H9 (cell line): ENCODE data around the gene GPC3. TPM values are rescaled to one million over a fixed set of nuclear protein-coding genes. Genes with fewer than 3 reads are reported as not detected.

Source experiments
- DNase-seq: peaks from one replicate; pipeline ENCODE4 v3.0.0-alpha.2; 2017
- H2AFZ ChIP-seq: one replicate; pipeline ENCODE4 v1.6.1; 2013; ENCODE audit warnings: mild to moderate bottlenecking, low read length, control low read depth, moderate library complexity
- H2AK5ac ChIP-seq: 2 replicates; pipeline ENCODE4 v1.6.1; 2013; ENCODE audit warnings: low read length, control low read depth, mixed read lengths; ENCODE audit not compliant: insufficient read length
- H2BK120ac ChIP-seq: one replicate; pipeline ENCODE4 v1.6.1; 2013; ENCODE audit warnings: low read depth, mild to moderate bottlenecking, low read length, control low read depth, inconsistent platforms; ENCODE audit not compliant: poor library complexity, severe bottlenecking
- H2BK12ac ChIP-seq: 2 replicates; pipeline ENCODE4 v1.6.1; 2013; ENCODE audit warnings: low read length, control low read depth, mixed read lengths, low read depth; ENCODE audit not compliant: insufficient read length
- H2BK15ac ChIP-seq: 2 replicates; pipeline ENCODE4 v1.6.1; 2013; ENCODE audit warnings: low read depth, low read length, control low read depth
- H2BK20ac ChIP-seq: one replicate; pipeline ENCODE4 v1.6.1; 2013; ENCODE audit warnings: low read depth, mild to moderate bottlenecking, low read length, control low read depth, inconsistent platforms; ENCODE audit not compliant: poor library complexity, severe bottlenecking
- H2BK5ac ChIP-seq: 2 replicates; pipeline ENCODE4 v1.6.1; 2013; ENCODE audit warnings: low read length, control low read depth, mixed read lengths; ENCODE audit not compliant: insufficient read length
- H3K14ac ChIP-seq: 2 replicates; pipeline ENCODE4 v1.6.1; 2013; ENCODE audit warnings: low read length, control low read depth; ENCODE audit not compliant: insufficient read depth
- H3K18ac ChIP-seq: 2 replicates; pipeline ENCODE4 v1.6.1; 2013; ENCODE audit warnings: low read depth, mild to moderate bottlenecking, mixed read lengths, low read length, control low read depth; ENCODE audit not compliant: insufficient read length
- H3K23ac ChIP-seq: 2 replicates; pipeline ENCODE4 v1.6.1; 2013; ENCODE audit warnings: low read length, control low read depth, mixed read lengths, low read depth; ENCODE audit not compliant: insufficient read length
- H3K23me2 ChIP-seq: 2 replicates; pipeline ENCODE4 v1.6.1; 2013; ENCODE audit warnings: low read depth, mild to moderate bottlenecking, mixed read lengths, low read length, control low read depth; ENCODE audit not compliant: insufficient read length, poor library complexity, severe bottlenecking
- H3K27ac ChIP-seq: 2 replicates; pipeline ENCODE4 v1.5.1; 2013; ENCODE audit warnings: low read length, control low read depth, mixed read lengths, low read depth; ENCODE audit not compliant: insufficient read length
- H3K27me3 ChIP-seq: 2 replicates; pipeline ENCODE4 v1.6.1; 2013; ENCODE audit warnings: low read length, control low read depth, inconsistent platforms; ENCODE audit not compliant: insufficient read depth
- H3K4ac ChIP-seq: 2 replicates; pipeline ENCODE4 v1.6.1; 2013; ENCODE audit warnings: low read depth, mild to moderate bottlenecking, control low read depth, inconsistent platforms, low read length, moderate library complexity
- H3K4me1 ChIP-seq: 2 replicates; pipeline ENCODE4 v1.6.1; 2013; ENCODE audit warnings: low read length, control low read depth, inconsistent platforms; ENCODE audit not compliant: insufficient read depth
- H3K4me2 ChIP-seq: 2 replicates; pipeline ENCODE4 v1.6.1; 2013; ENCODE audit warnings: low read length, control low read depth, mixed read lengths; ENCODE audit not compliant: insufficient read length, insufficient read depth
- H3K56ac ChIP-seq: 2 replicates; pipeline ENCODE4 v1.6.1; 2013; ENCODE audit warnings: low read depth, mild to moderate bottlenecking, mixed read lengths, low read length, control low read depth; ENCODE audit not compliant: insufficient read length
- H3K79me1 ChIP-seq: 2 replicates; pipeline ENCODE4 v1.6.1; 2013; ENCODE audit warnings: low read depth, mild to moderate bottlenecking, moderate library complexity, low read length, control low read depth, inconsistent platforms; ENCODE audit not compliant: insufficient read depth, poor library complexity, severe bottlenecking
- H3K79me2 ChIP-seq: 2 replicates; pipeline ENCODE4 v1.6.1; 2013; ENCODE audit warnings: low read length, control low read depth, inconsistent platforms; ENCODE audit not compliant: insufficient read depth
- H3K9ac ChIP-seq: 2 replicates; pipeline ENCODE4 v1.6.1; 2013; ENCODE audit warnings: low read length, control low read depth, mixed read lengths; ENCODE audit not compliant: insufficient read length; ENCODE audit errors: extremely low read depth
- H3K9me3 ChIP-seq: one replicate; pipeline ENCODE4 v1.6.1; 2013; ENCODE audit warnings: low read depth, low read length, inconsistent platforms; ENCODE audit not compliant: control insufficient read depth
- H3T11ph ChIP-seq: one replicate; pipeline ENCODE4 v1.6.1; 2013; ENCODE audit warnings: mild to moderate bottlenecking, low read length, control low read depth, inconsistent platforms
- H4K20me1 ChIP-seq: one replicate; pipeline ENCODE4 v1.6.1; 2013; ENCODE audit not compliant: control insufficient read depth, insufficient read length, insufficient read depth
- H4K5ac ChIP-seq: 2 replicates; pipeline ENCODE4 v1.6.1; 2013; ENCODE audit warnings: low read depth, mild to moderate bottlenecking, mixed read lengths, low read length, control low read depth; ENCODE audit not compliant: insufficient read length
- H4K8ac ChIP-seq: replicated peaks from 2 replicates; pipeline ENCODE4 v1.6.1; 2013; ENCODE audit warnings: low read length, control low read depth, mixed read lengths, low read depth; ENCODE audit not compliant: insufficient read length
- H4K91ac ChIP-seq: 2 replicates; pipeline ENCODE4 v1.6.1; 2013; ENCODE audit warnings: low read depth, mild to moderate bottlenecking, moderate library complexity, mixed read lengths, low read length, control low read depth; ENCODE audit not compliant: insufficient read length
- H3K27ac Mint-ChIP-seq, 3 experiments: 2 replicates in 2 of 3; 3 replicates in 1 of 3; pipeline ENCODE4 v1.8.0; 2020 to 2021; ENCODE audit warnings: mixed read lengths in 3 of 3, mild to moderate bottlenecking in 1 of 3, moderate library complexity in 1 of 3
- H3K27me3 Mint-ChIP-seq: 2 replicates; pipeline ENCODE4 v1.8.0; 2021; ENCODE audit warnings: low read depth, mild to moderate bottlenecking, moderate library complexity, mixed read lengths
- H3K36me3 Mint-ChIP-seq, 3 experiments: 2 replicates in 2 of 3; 3 replicates in 1 of 3; pipeline ENCODE4 v1.8.0; 2020 to 2021; ENCODE audit warnings: low read depth in 3 of 3, mixed read lengths in 3 of 3; ENCODE audit not compliant: insufficient read depth in 1 of 3
- H3K4me1 Mint-ChIP-seq, 2 experiments: 2 replicates each; pipeline ENCODE4 v1.8.0; 2020; ENCODE audit warnings: mixed read lengths in 2 of 2
- H3K4me3 Mint-ChIP-seq, 2 experiments: 2 replicates in 1 of 2; 3 replicates in 1 of 2; pipeline ENCODE4 v1.8.0; 2020 to 2021; ENCODE audit warnings: mild to moderate bottlenecking in 2 of 2, mixed read lengths in 2 of 2, moderate library complexity in 1 of 2
- H3K9me3 Mint-ChIP-seq, 2 experiments: 2 replicates in 1 of 2; 3 replicates in 1 of 2; pipeline ENCODE4 v1.8.0; 2020; ENCODE audit warnings: mild to moderate bottlenecking in 2 of 2, mixed read lengths in 2 of 2, moderate library complexity in 1 of 2
- CTCF ChIP-seq: fragments of 200-600 bp; sonication (generic); conservative IDR thresholded peaks from 3 replicates; pipeline ENCODE4 v1.8.0; 2021; ENCODE audit warnings: antibody characterized with exemption, mild to moderate bottlenecking
- WGBS: extraction: QIAGEN DNeasy Blood & Tissue Kit; methylation state at CpG from one replicate; pipeline ENCODE4 v1.1.7; 2013; ENCODE audit warnings: missing lambda C conversion rate, low lambda C conversion rate, mixed read lengths; ENCODE audit not compliant: insufficient read length; ENCODE audit errors: extremely low coverage; 5-methylcytosine and 5-hydroxymethylcytosine counted together
- total RNA-seq: library from RNA; stranded (reverse); gene quantifications from 2 replicates; pipeline ENCODE4 v1.2.1, GENCODE V29; 2021

Gene GPC3
- total RNA-seq, 1 experiment from 2014 or later: 108 TPM

GRCh38 chrX:133586443-133586842 lies 399.0 kb downstream of the GPC3 start:
- no peak for TF ChIP-seq CTCF

More at GRCh38 chrX:133586443-133586842, 399.0 kb downstream of the GPC3 start:
- no CpG with 5 or more reads among the region's 4 CpGs for whole genome bisulfite sequencing
- H3K27ac Mint-ChIP-seq: peak overlapping the region in 1 of 3 experiments; percentile 2; a peak in 1 of 7 replicates
- H2BK120ac ChIP-seq: no peak overlapping the region
- H3K79me2 ChIP-seq: no peaks in the 10 kb centered on the region
- no peak overlapping the region for H2BK20ac ChIP-seq
- no peak overlapping the region for H3K4ac ChIP-seq
- H4K91ac ChIP-seq: no peak overlapping the region
- no peak overlapping the region for H3K4me2 ChIP-seq
- H3K4me3 Mint-ChIP-seq: no peak overlapping the region
- H3K9ac ChIP-seq: no peak overlapping the region
- H2BK12ac ChIP-seq: no peak overlapping the region
- H3K36me3 Mint-ChIP-seq: peaks cover 0 to 14% (median 2%) of the 10 kb centered on the region in 3 experiments; a peak in 4 of 7 replicates
- DNase-seq: no peak
- no peaks in the 10 kb centered on the region for H3K79me1 ChIP-seq
- H3K27me3 ChIP-seq: no peaks in the 10 kb centered on the region
- H3K9me3 Mint-ChIP-seq: no peaks in the 10 kb centered on the region
- H2AK5ac ChIP-seq: no peak overlapping the region
- H2BK5ac ChIP-seq: no peak overlapping the region
- no peaks in the 10 kb centered on the region for H3K27me3 Mint-ChIP-seq
- no peak overlapping the region for H3K23ac ChIP-seq
- no peak overlapping the region for H2AFZ ChIP-seq
- no peaks in the 10 kb centered on the region for H4K20me1 ChIP-seq
- H3K18ac ChIP-seq: no peak overlapping the region
- H2BK15ac ChIP-seq: no peak overlapping the region
- no peak overlapping the region for H3K56ac ChIP-seq
- H4K5ac ChIP-seq: no peak overlapping the region
- H3K14ac ChIP-seq: no peak overlapping the region
- H3K9me3 ChIP-seq: no peaks in the 10 kb centered on the region
- peaks cover 3% of the 10 kb centered on the region for H3K4me1 ChIP-seq
- H3K23me2 ChIP-seq: no peaks in the 10 kb centered on the region
- no peak overlapping the region for H3K27ac ChIP-seq
- H3K4me1 Mint-ChIP-seq: peaks cover 23 to 31% of the 10 kb centered on the region in 2 experiments
- H4K8ac ChIP-seq: no peak overlapping the region
- H3T11ph ChIP-seq: no peak overlapping the region
